Kidney epithelial cell (primary cell): ENCODE results near the gene ZCCHC14. TPM values are rescaled to one million over a fixed set of nuclear protein-coding genes. Genes with fewer than 3 reads are reported as not detected.
"Not testable (repeated sequence)": the region's sequence is repeated elsewhere in the genome, so short reads cannot be mapped to it uniquely, and the experiment has no call there.

Experiments used
- DNase-seq: peaks from one replicate; pipeline ENCODE4 v3.0.0-alpha.2; 2010; ENCODE audit warnings: low read depth
- H3K27me3 ChIP-seq: 2 replicates; pipeline ENCODE4 v1.6.0; 2011; ENCODE audit warnings: low read length; ENCODE audit not compliant: control insufficient read depth, insufficient read depth
- H3K36me3 ChIP-seq: 2 replicates; pipeline ENCODE4 v1.5.1; 2011; ENCODE audit warnings: low read length; ENCODE audit not compliant: control insufficient read depth, insufficient read depth
- H3K4me3 ChIP-seq: 2 replicates; pipeline ENCODE4 v1.5.1; 2011; ENCODE audit warnings: low read depth, mild to moderate bottlenecking, control low read depth, low read length
- CTCF ChIP-seq: IDR thresholded peaks from 2 replicates; pipeline ENCODE4 v1.5.1; 2011; ENCODE audit warnings: mild to moderate bottlenecking, moderate library complexity, low read length, control low read depth, inconsistent platforms; ENCODE audit not compliant: insufficient read depth, poor library complexity, severe bottlenecking
- total RNA-seq: library from RNA; depleted of rRNA; stranded (reverse); fragments of >200 nt; gene quantifications from 2 replicates; pipeline ENCODE4 v1.2.3, GENCODE V29; 2015

ZCCHC14 gene
- total RNA-seq, 1 donor from 2014 or later, result 34.6 TPM

GRCh38 chr16:87496447-87496801 lies 3.6 kb upstream of the ZCCHC14 start:
- DNase-seq, result no peak
- no peaks in the 10 kb centered on the region for H3K27me3 ChIP-seq

GRCh38 chr16:87495578-87496446 lies 3.0 kb upstream of the ZCCHC14 start:
- Histone ChIP-seq H3K36me3 (no peaks in the 10 kb centered on the region), H3K27me3 (no peaks in the 10 kb centered on the region), H3K4me3 (no peak overlapping the region)
- DNase-seq, result no peak
- no peak for TF ChIP-seq CTCF

More at GRCh38 chr16:87496447-87496801, 3.6 kb upstream of the ZCCHC14 start:
- Histone ChIP-seq H3K4me3 (no peak overlapping the region), H3K36me3 (no peaks in the 10 kb centered on the region)
- TF ChIP-seq CTCF, result no peak

GRCh38 chr16:87493608-87494280 lies 920 bp upstream of the ZCCHC14 start:
- no peak for TF ChIP-seq CTCF
- Histone ChIP-seq H3K27me3 (no peaks in the 10 kb centered on the region), H3K4me3 (peak overlapping the region; percentile 45), H3K36me3 (no peaks in the 10 kb centered on the region)
- no peak for DNase-seq

GRCh38 chr16:87492291-87492630 lies 563 bp downstream of the ZCCHC14 start:
- Histone ChIP-seq H3K27me3 (no peaks in the 10 kb centered on the region), H3K4me3 (peak overlapping the region; percentile 32), H3K36me3 (no peaks in the 10 kb centered on the region)
- DNase-seq, result no peak
- TF ChIP-seq CTCF, result no peak

GRCh38 chr16:87491522-87492290 lies 1.1 kb downstream of the ZCCHC14 start:
- TF ChIP-seq CTCF, result no peak
- Histone ChIP-seq H3K36me3 (no peaks in the 10 kb centered on the region), H3K27me3 (no peaks in the 10 kb centered on the region), H3K4me3 (peak overlapping the region; percentile 43)
- no peak for DNase-seq

- H3K4me3 ChIP-seq, result peak overlapping the region; percentile 43
- H3K36me3 ChIP-seq, DNase-seq, H3K27me3 ChIP-seq: not testable (repeated sequence)
Observed at GRCh38 chr16:87490799-87491521, 1.9 kb downstream of the ZCCHC14 start.
